ENCODE measurements around the gene CAPN5. TPM values are rescaled to one million over a fixed set of nuclear protein-coding genes. Genes with fewer than 3 reads are reported as not detected.

Gene CAPN5
- total and polyA plus RNA-seq, 2 of the 13 experiments (the other 11 are each of a cell fraction or from before 2014, with no cell fraction given), result 0.27 to 1.2 TPM

DNA sequence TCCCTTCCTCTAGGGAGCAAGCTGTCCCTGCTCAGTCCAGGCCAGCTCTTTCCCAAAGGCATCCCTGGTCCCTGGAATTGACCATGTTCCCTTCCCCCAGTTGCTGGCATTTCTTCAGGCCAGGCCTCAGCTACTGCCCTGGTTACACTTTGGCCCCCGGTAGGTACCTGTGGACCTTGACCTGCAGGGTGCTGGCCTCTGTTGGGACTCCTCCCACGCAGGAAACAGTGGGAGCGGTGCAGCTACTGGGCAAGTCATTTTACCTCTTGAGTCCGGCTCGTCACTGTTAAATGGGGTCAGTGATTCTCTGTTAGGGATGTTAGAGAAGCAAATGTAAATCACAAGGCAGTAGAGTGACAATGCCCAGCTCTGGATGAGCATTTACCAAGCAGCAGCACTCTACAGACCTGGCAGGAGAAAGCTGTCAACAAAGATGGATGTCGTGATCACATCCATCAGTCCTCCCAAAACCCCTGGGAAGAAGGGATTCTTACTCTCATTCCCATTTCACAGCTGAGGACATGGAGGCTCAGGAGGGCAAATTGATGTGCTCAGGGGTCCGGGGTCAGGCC is 78.2 kb downstream of the CAPN5 start (continued):
- TF ChIP-seq, protein P1, sequence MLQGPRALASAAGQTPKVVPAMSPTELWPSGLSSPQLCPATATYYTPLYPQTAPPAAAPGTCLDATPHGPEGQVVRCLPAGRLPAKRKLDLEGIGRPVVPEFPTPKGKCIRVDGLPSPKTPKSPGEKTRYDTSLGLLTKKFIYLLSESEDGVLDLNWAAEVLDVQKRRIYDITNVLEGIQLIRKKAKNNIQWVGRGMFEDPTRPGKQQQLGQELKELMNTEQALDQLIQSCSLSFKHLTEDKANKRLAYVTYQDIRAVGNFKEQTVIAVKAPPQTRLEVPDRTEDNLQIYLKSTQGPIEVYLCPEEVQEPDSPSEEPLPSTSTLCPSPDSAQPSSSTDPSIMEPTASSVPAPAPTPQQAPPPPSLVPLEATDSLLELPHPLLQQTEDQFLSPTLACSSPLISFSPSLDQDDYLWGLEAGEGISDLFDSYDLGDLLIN (CRISPR knock-in tag; IDR thresholded peaks at IDR 0.05; ENCODE audit: borderline replicate concordance), result no peak
- TF ChIP-seq ZNF10 (CRISPR knock-in tag; IDR thresholded peaks at IDR 0.05; ENCODE audit: borderline replicate concordance, low read depth), result no peak
- peak; percentile 89 for TF ChIP-seq ZMYM4 (CRISPR knock-in tag; IDR thresholded peaks at IDR 0.05)
- TF ChIP-seq RARA (CRISPR knock-in tag; IDR thresholded peaks at IDR 0.05), result peak; percentile 82
- TF ChIP-seq NAIF1 (CRISPR knock-in tag; IDR thresholded peaks at IDR 0.05; ENCODE audit: borderline replicate concordance), result no peak
- TF ChIP-seq NCOA2 (CRISPR knock-in tag; IDR thresholded peaks at IDR 0.05), result peak; percentile 73
- peak; percentile 76; the same call in 1 of the 2 replicates for TF ChIP-seq MEIS1 (CRISPR knock-in tag; IDR thresholded peaks at IDR 0.05; ENCODE audit: borderline replicate concordance)
- TF ChIP-seq ZNF598 (CRISPR knock-in tag; IDR thresholded peaks at IDR 0.05; ENCODE audit: borderline replicate concordance), result no peak
- TF ChIP-seq, protein P2, sequence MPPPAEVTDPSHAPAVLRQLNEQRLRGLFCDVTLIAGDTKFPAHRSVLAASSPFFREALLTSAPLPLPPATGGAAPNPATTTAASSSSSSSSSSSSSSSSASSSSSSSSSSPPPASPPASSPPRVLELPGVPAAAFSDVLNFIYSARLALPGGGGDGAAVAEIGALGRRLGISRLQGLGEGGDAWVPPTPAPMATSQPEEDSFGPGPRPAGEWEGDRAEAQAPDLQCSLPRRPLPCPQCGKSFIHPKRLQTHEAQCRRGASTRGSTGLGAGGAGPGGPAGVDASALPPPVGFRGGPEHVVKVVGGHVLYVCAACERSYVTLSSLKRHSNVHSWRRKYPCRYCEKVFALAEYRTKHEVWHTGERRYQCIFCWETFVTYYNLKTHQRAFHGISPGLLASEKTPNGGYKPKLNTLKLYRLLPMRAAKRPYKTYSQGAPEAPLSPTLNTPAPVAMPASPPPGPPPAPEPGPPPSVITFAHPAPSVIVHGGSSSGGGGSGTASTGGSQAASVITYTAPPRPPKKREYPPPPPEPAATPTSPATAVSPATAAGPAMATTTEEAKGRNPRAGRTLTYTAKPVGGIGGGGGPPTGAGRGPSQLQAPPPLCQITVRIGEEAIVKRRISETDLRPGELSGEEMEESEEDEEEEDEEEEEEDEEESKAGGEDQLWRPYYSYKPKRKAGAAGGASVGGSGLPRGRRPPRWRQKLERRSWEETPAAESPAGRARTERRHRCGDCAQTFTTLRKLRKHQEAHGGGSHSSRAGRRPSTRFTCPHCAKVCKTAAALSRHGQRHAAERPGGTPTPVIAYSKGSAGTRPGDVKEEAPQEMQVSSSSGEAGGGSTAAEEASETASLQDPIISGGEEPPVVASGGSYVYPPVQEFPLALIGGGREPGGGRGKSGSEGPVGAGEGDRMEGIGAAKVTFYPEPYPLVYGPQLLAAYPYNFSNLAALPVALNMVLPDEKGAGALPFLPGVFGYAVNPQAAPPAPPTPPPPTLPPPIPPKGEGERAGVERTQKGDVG (CRISPR knock-in tag; IDR thresholded peaks at IDR 0.05; ENCODE audit: borderline replicate concordance), result no peak
- TF ChIP-seq ZSCAN25 (CRISPR knock-in tag; IDR thresholded peaks at IDR 0.05), result 0 out of 2 replicates have a peak, but pooled peaks have one; percentile 41
- TF ChIP-seq ZFP36L1 (CRISPR knock-in tag; IDR thresholded peaks at IDR 0.05), result no peak
- peak; percentile 2; the same call in 1 of the 2 replicates for TF ChIP-seq SMC3 (IDR thresholded peaks at IDR 0.05; ENCODE audit: low read length)
- peak; percentile 72 for TF ChIP-seq ASH2L (IDR thresholded peaks at IDR 0.05; ENCODE audit: insufficient read length, low read depth, low read length)
- TF ChIP-seq KDM6A (CRISPR knock-in tag; IDR thresholded peaks at IDR 0.05; ENCODE audit: low read depth), result peak; percentile 95
- TF ChIP-seq, protein P3, sequence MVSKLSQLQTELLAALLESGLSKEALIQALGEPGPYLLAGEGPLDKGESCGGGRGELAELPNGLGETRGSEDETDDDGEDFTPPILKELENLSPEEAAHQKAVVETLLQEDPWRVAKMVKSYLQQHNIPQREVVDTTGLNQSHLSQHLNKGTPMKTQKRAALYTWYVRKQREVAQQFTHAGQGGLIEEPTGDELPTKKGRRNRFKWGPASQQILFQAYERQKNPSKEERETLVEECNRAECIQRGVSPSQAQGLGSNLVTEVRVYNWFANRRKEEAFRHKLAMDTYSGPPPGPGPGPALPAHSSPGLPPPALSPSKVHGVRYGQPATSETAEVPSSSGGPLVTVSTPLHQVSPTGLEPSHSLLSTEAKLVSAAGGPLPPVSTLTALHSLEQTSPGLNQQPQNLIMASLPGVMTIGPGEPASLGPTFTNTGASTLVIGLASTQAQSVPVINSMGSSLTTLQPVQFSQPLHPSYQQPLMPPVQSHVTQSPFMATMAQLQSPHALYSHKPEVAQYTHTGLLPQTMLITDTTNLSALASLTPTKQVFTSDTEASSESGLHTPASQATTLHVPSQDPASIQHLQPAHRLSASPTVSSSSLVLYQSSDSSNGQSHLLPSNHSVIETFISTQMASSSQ (IDR thresholded peaks at IDR 0.05; ENCODE audit: low read depth), result peak; percentile 47; the same call in 1 of the 2 replicates
- TF ChIP-seq, protein P3 (CRISPR knock-in tag; IDR thresholded peaks at IDR 0.05; ENCODE audit: borderline replicate concordance), result no peak; the same call in 1 of the 2 replicates
- peak; percentile 80 for TF ChIP-seq SALL1 (CRISPR knock-in tag; IDR thresholded peaks at IDR 0.05)
- peak; percentile 79 for TF ChIP-seq ZNF556 (CRISPR knock-in tag; IDR thresholded peaks at IDR 0.05; ENCODE audit: borderline replicate concordance)
- TF ChIP-seq HOXA5 (CRISPR knock-in tag; IDR thresholded peaks at IDR 0.05), result no peak
- TF ChIP-seq ZEB1 (IDR thresholded peaks at IDR 0.05; ENCODE audit: insufficient replicate concordance, low read depth), result peak; percentile 96
- TF ChIP-seq CHD4 (IDR thresholded peaks at IDR 0.05; ENCODE audit: borderline replicate concordance, low read length), result no peak

Data from HepG2 (cell line).